Measurements from ENCODE around the gene LITAF.
A peak's percentile ranks its signal among the peaks of the same experiment; 100 is the strongest.

Gene LITAF

GRCh38 chr16:11586856-11587642, at the start of gene LITAF:
Gene LITAF, minus strand, starts transcription at chr16:11586919. Its CDS starts 30,189 bp downstream, at chr16:11556730.
- DNase-seq = peak; percentile 47

GRCh38 chr16:11636172-11636721, 49.5 kb upstream of the LITAF start:
- DNase-seq = no peak

GRCh38 chr16:11635679-11636171, 49.0 kb upstream of the LITAF start:
- DNase-seq = no peak

- no peak for DNase-seq
These were observed 48.5 kb upstream of the LITAF start for GRCh38 chr16:11635113-11635652.

GRCh38 chr16:11634312-11634711, 47.6 kb upstream of the LITAF start:
- DNase-seq = no peak

- no peak for DNase-seq
These were observed 46.4 kb upstream of the LITAF start for GRCh38 chr16:11633113-11633512.

- no peak for DNase-seq
These were observed 45.8 kb upstream of the LITAF start for GRCh38 chr16:11632455-11632939.

GRCh38 chr16:11631214-11631613, 44.5 kb upstream of the LITAF start:
- no peak for DNase-seq

- DNase-seq = no peak
These were observed 44.0 kb upstream of the LITAF start for GRCh38 chr16:11630768-11631056.

- DNase-seq = no peak
These were observed 43.5 kb upstream of the LITAF start for GRCh38 chr16:11630046-11630767.

GRCh38 chr16:11629071-11630030, 42.6 kb upstream of the LITAF start:
- DNase-seq = no peak

GRCh38 chr16:11627822-11628457, 41.2 kb upstream of the LITAF start:
- DNase-seq = no peak

GRCh38 chr16:11627292-11627663, 40.6 kb upstream of the LITAF start:
- no peak for DNase-seq

GRCh38 chr16:11626657-11627291, 40.1 kb upstream of the LITAF start:
- no peak for DNase-seq

- no peak for DNase-seq
These were observed 39.0 kb upstream of the LITAF start for GRCh38 chr16:11625769-11626168.

GRCh38 chr16:11624636-11625607, 38.2 kb upstream of the LITAF start:
- no peak for DNase-seq

- DNase-seq = no peak
These were observed 37.5 kb upstream of the LITAF start for GRCh38 chr16:11624205-11624604.

GRCh38 chr16:11621920-11622651, 35.4 kb upstream of the LITAF start:
- peak; percentile 62 for DNase-seq

GRCh38 chr16:11621539-11621919, 34.8 kb upstream of the LITAF start:
- no peak for DNase-seq

Measured in activated effector memory CD4-positive, alpha-beta T cell treated with Interleukin-2 at 50 U/mL for 16 hours (primary cell).